Mucosa of gallbladder (tissue), 1 donor: Measurements from ENCODE around the gene PKD2. TPM values are rescaled to one million over a fixed set of nuclear protein-coding genes. Genes with fewer than 3 reads are reported as not detected.
A peak's percentile ranks its signal among the peaks of the same experiment; 100 is the strongest.
"Not testable (repeated sequence)": the region's sequence is repeated elsewhere in the genome, so short reads cannot be mapped to it uniquely, and the experiment has no call there.

ENCODE experiments used
- DNase-seq: peaks from one replicate; pipeline ENCODE4 v3.0.0-alpha.2; 2020; ENCODE audit warnings: low spot score
- total RNA-seq: library from RNA; stranded (reverse); gene quantifications from one replicate; pipeline ENCODE4 v1.2.1, GENCODE V29; 2021
- donor health status: DM: no; HTN: no; CAD: no.

PKD2 gene
- total RNA-seq, 1 donor from 2014 or later, result 38.4 TPM

DNA sequence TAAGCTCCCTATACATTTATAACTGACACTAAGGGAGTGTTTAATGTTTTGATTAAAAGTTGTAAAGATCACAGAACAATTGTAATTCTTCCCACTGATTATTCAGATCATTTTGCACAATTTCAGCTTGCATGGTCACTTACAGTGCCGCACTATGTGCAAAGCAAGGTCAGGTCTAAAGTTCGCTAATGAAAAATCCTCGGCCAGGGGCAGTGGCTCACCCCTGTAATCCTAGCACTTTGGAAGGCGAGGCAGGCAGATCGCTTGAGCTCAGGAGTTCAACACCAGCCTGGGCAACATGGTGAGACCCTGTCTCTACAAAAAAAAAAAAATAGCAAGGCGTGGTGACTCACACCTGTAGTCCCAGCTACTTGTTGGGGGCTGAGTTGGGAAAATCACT is 57.0 kb downstream of the PKD2 start:
- DNase-seq, result no peak

DNA sequence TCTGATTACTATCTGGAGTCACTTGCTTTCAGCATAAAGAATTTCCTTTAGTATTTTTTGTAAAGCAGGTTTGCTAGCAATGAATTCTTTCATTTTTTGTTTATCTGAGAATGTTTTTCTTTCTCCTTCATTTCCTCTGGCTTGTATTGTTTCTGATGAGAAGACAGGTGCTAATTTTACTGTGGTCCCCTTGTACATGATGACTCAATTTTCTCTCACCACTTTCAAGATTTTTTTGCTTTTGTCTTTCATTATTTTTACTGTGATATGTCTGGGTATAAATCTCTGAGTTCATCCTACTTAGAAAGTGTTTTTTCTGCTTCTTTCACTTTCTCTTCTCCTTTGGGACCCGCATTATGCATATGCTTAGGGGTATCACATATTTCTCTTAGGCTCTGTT is 62.6 kb downstream of the PKD2 start:
- DNase-seq, result no peak

DNA sequence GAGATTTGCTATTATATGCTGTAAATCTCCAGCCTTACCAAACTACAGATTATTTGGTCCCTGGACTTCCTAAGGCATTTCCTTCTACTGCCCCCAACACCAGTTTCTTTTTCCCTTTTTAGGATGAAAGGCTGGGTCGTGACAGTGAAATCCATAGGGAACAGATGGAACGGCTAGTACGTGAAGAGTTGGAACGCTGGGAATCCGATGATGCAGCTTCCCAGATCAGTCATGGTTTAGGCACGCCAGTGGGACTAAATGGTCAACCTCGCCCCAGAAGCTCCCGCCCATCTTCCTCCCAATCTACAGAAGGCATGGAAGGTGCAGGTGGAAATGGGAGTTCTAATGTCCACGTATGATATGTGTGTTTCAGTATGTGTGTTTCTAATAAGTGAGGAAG is 67.9 kb downstream of the PKD2 start:
- no peak for DNase-seq

DNA sequence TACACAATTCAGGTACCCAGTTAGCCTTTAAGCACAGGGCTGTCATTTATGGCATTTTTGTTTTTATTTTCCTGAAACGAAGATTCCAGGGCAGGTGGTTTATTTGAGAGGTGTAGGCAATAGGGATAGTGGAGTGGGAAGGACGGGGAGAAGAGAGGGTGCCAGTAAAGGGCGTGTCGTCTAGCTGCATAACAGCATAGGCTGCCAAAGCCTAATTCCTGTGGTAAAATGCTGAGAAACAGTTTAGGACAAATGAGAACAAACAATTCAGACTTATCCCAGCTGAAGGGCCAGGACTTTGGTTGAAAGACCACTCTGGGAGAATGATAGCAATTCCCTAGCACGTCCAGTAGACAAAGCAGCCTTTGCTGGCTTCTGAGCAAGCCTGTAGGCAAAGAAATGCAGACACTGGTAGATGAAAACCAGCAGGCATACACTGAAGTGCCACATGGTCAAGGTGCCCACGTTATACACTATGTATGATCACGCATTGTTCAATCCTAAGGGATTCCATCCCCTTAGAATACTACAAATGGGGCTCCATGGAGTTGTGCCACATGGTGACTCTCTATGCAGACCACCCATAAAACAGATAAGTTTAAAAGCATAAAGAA is 70.6 kb downstream of the PKD2 start:
- DNase-seq, result no peak

DNA sequence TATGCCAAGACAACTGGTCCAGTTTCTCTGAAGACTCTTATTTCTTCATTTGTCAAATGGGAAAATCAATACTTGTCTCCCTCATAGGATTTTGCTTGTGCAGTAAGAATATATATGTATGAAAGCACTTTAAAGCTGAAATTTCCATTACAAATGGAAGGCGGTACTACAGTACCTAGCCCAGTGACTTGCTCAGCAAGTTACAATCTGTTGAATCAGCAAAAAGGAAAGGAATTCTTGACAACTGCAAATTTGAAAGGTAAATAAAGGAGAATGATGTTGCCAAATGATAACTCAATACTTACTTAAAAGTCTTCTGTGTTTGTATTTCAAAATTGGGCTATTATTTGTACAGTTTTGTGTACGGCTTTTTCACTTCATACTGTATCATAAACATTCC is 71.1 kb downstream of the PKD2 start:
- no peak for DNase-seq

DNA sequence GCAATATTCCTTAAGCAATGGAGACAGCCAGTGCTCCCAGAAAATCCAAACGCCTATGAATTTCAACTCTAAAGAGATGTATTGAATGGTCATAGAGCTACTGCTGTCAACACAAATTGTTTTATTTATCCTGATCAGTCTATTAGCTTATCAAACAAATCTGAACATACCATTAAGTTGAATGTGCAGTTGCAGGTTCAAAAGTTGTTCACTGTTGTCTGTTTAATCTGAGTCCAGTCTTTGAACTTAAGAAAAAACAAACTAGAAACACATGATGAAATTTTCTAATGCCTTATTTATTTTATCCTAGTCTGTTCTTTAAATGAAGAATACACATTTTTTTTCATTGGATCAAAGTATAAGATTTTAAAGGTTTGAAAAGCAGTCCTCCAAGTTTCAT is 73.2 kb downstream of the PKD2 start:
- no peak for DNase-seq

DNA sequence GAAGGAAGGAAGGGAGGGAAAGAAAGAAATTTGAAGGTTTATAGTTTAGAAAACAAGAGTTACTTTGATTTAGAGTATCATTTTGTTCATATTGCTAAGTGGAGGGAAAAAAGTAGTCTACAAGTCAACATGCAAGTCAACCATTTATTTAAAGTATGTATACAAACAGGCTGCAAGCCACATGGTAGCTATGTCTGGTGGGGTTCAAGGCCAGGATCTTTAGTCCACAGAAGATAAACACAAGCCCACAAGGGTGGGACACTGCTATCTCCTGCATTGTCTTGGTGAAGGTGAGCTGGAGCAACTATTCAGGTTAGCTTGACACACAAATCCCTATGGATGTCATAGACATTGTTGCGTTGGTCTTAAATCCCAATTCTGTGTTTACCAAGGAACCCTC is 79.6 kb downstream of the PKD2 start:
- DNase-seq, result no peak

DNA sequence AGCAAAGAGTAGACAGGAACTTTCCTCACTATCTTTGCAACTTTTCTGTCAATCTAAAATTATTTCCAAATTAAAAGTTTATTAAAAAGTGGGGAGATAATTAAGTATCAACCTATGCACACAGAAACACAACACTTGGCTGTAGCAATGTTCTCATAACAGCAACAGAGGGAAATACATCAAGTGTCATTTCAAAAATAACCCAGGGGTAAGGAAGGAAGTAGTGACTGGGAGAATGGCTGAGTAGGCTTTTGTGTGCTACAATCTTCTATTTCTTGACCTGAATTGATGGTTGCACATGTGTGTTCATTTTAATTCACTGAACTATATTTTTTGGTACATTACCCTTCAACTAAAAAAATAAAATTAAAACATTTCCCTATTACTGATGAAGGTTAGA is 83.5 kb downstream of the PKD2 start:
- no peak for DNase-seq

DNA sequence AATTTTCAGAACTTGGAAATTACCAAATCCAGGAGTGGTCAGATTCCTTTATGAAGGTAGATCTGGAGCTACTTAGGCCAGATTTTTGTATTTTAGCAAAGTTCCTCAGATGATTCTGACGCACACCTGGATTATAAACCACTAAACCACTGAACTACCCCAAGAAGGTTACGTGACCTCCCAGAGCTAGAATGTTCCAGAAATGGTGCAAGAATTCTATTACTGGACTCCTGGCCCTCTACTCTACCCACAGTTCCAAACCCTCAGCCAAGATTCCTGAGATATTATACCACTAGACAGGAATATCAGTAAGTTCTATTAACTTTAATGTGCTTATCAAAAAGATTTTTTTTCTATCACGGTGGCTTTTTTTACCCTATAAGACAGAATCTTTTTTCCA is 83.9 kb downstream of the PKD2 start:
- DNase-seq, result no peak

DNA sequence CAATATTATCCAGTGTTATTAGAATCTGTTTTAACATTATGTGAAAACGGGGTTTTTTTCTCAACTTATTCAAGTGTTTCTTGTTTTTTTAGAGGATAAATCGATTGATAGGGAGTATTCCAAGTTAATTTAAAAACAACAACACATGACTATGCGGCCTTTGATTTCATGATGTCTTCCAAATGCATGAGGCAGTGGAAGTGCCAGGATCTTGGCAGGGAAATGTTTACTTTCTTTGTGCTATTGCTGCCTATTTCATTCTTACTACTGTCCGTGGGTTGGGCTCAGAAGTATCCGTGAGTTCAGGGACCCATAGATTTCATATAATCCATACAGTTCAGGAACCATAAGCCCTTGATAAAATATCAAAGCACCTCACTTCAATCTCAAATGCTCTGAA is 86.4 kb downstream of the PKD2 start:
- DNase-seq, result no peak

DNA sequence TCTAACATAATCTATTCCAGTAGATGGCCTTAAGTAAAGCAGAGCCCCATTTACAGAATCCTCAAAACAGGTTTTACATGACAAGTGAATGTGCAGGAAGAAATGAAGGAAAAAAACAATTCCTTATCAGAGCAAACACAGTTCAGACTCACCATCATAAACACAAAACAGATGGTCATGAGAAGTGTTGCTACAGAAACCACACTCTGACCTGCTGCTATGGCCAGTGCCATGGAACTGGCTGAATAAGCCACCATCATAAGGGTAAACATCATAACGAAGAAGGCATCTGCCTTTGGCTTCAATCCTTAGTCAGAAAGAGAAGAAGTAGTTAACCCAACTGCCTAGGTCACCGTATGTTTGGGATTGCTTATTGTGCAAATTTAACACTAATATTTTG is 89.9 kb downstream of the PKD2 start:
- no peak for DNase-seq

DNA sequence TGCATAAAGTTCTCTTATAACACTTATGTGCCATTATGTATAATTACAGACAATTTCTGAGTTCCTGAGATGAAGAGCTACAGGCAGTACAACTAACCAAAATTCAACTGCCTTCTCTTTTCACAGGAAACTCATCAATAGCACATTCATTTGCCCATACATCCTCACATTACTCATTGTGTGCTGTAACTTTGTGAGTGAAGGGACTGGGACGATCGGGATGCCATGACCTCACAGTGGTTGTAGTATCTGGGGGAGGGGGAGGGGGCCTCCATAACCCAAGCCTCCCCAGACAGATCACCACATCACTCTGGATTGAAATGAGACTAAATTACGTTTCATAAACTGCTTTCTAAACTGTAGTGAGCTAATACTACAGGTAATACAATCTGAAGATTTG is 90.3 kb downstream of the PKD2 start:
- DNase-seq, result no peak

DNA sequence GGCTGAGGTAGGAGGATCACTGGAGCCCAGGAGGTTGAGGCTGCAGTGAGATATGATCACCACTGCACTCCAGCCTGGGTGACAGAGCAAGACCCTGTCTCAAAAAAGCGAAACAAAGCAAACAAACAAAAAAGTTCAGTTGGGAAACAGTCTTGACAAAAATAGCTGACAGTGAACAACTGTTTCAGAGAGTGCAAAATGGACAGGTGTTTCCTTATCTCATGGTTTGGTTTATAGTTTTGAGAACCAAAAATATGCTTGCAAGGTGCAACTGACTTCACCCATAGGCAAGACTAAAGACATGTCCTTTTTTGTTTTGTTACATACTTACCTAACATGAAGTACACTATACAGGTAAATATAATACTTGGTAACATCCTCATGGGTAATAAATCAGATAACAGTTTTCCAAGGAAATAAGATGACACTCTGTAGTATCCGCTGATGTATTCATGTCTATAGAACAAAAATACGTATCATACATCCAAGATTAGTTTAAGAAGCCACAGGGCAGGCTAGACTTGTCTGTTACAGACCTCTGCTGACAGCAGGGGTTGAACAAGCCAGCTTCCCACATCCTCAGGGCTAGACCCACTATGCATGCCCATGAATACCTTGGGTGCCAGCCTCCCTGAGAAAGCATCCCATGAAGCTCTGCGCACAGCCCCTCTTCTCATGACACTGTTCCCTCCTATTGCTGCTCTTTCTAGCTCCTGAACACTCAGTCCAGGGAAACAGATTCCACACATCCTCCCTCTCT is 91.7 kb downstream of the PKD2 start:
- DNase-seq, result no peak

DNA sequence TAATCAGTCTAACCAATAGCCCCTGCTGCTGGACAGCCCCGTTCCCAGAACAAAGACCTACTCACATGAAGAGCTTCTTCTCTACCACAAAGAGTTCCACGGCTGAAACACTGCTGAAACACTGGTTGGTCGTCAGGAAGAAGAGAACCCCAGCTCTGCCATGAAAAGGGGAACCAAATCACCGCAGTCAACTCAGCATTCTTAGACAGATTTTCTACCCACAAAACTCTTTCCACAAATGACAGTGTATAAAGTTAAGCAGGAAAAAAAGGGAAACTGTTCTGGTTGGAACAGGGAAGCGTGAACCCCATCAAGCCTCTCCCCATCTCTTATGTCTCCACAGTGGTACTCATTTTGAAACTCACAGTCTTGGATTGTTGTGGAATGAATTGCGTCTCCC is 93.7 kb downstream of the PKD2 start:
- DNase-seq, result no peak

DNA sequence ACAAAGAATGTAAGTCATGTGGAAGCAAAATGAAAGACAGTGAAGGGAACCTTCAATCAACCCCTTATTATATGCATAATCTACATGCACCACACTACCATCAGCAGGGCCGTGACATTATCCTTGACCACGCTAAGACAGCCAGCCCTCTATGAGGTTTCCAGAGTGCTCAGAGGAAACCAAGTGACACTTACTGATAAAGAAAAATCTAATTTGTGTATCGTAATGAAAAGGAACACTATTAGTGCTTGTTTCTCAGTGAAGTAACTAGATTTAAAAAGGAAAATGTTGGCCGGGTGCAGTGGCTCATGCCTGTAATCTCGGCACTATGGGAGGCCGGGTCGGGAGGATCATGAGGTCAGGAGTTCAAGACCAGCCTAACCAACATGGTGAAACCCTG is 94.6 kb downstream of the PKD2 start:
- DNase-seq, result no peak

DNA sequence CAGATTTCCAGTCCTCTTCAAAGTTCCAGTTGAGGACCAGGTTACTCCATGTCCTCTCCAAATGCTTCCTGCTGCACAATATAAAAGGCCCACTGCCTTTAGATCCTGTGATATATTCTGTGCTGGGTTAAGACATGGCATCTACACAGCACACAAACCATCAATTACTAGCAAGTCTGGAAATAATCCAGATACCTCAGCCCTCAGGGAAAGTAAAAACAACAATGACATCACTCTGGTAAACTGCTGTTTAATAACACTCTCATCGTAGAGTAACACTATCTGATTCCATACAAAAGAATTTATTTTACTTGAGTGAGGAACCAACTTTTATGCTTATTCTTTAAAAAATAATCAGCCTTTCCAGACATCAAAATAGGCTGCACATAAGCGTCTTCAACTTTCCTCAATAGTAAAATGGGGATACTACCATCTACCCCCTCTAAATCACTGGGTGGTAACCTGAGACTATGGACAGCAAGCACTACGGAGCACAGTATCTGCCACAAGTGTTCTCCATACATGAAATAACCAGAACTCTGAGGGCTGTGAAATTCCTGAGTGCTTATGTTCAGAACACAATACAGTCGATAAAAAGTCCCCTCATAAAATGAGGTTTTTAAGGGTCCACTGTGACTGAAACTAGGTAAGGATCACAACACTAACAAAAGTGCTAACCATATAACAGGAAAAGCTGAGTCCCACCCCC is 97.6 kb downstream of the PKD2 start:
- no peak for DNase-seq

DNA sequence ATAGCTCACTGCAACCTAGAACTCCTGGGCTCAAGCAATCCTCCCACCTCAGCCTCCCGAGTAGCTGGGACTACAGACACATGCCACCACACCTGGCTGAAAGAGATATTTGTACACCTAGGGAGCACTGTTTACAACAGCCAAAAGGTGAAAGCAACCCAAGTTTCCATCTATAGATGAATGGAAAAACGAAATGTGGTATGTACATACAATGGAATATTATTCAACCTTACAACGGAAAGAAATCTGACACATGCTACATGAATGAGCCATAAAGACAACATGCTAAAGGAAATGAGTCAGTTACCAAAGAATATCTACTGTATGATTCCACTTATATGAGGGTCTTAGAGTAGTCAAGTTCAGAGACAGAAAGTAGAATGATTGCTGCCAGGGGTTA is 98.8 kb downstream of the PKD2 start:
- DNase-seq, result no peak

DNA sequence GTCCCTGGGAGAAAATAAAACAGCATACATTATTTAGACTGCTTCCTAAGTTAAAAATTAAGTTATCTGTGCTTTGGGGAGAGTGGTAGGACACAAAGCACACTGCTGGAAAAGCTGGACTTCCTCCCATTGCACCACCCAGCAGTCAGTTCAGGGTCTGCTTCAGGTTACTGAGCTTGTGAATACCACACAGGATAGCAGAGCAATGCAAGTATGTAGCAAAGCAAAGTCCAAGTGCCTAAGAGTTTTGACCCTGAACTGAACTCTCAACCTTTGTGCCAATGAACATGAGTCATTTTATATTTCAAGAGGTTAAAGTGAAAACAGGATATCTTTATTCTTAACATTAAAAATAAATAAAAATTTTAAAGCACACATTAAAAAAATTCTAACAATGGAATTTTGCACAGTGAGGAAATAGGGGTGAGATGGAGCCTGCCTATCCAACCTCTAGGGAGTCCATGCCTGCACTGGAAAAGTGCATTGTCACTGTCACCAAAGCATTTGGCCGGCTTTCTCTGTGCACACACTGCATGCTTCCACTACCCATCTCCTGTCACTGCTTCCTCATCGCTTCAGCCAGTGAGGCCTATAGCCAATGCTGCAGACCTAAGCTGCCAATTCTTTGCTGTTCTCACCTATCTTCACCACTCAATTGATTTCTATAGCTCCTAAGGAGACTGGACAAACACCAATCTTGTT is 100.1 kb downstream of the PKD2 start:
- DNase-seq, result peak; percentile 69

DNA sequence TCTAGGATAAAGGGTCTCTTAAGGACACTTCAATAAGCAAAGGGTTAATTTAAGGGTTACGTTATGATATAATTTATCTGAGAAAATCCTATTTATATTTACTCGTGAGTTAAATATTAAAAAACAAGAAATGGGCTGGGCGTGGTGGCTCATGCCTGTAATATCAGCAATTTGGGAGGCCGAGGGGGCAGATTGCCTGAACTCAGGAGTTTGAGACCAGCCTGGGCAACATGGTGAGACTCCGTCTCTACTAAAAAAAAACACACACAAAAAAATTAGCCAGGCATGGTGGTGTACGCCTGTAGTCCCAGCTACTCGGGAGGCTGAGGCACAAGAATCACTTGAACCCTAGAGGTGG is 100.7 kb downstream of the PKD2 start:
- not testable (repeated sequence) for DNase-seq

DNA sequence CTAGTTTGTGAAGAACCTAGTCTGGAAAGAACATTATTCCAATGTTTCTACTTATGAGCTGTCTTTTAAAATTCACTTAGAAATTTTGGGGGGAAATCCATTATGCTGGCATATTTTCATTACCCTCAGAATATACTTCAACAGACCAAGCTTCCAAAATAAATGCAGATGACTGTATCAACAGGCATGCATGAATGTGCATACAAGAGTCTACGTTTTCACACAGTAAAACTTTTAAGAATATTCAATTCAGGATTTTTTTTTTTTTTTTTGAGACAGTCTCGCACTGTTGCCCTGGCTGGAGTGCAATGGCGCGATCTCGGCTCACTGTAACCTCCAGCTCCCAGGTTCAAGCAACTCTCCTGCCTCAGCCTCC is 101.3 kb downstream of the PKD2 start:
- DNase-seq, result no peak

DNA sequence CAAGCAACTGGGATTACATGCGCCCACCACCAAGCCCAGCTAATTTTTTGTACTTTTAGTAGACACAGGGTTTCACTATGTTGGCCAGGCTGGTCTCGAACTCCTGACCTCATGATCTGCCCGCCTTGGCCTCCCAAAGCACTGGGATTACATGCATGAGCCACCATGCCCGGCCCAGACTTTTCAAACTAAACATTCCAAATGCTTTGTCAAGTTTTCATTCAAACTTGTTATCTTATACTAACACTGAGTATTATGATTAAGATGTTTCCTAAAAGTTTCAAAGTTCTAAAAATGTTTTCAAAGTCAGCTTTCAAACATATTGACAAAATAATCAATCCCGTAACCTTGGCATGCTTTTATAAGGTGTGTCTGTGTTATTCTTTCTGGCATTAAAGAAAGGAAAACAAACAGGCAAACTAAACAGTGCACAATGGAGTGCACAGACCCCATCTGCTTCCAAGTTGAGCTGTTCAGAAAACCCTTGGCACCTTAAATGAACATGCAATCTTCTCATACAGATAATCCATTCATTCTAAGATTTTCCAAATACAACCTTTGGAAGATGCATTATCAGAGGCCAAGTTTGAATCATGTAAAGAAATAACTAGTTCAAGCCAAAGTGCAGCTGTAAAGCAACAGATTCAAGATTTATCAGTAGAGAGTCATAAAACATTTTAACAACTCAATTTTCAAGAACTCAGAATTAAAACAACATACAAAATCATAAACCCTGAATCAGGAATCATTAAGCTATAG is 101.9 kb downstream of the PKD2 start:
- DNase-seq, result peak; percentile 35

DNA sequence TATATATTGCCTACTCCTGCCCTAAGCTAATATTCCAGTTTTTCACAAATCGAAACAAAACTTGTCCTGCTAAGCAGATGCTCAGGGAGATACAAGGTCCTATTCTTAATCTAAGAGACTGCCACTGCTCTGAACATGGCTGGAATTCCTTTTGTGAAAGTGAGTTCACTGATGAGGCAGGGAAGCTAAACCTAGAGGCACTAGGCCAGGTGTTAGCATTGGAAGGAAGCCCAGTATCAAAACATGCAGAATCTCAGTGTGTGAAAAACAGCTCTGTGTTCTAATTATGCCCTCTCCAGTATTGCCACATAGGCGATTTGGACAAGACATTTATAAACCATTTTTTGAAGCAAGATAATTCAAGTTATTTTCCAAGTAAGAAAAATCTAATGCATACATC is 103.4 kb downstream of the PKD2 start:
- peak; percentile 29 for DNase-seq
